ENCODE results near the gene ELAVL3. TPM values are rescaled to one million over a fixed set of nuclear protein-coding genes. Genes with fewer than 3 reads are reported as not detected.

Gene ELAVL3
- total and polyA plus RNA-seq, 2 of the 8 experiments (the other 6 are each of a cell fraction or from before 2014, with no cell fraction given): 0.80 to 1.0 TPM

DNA sequence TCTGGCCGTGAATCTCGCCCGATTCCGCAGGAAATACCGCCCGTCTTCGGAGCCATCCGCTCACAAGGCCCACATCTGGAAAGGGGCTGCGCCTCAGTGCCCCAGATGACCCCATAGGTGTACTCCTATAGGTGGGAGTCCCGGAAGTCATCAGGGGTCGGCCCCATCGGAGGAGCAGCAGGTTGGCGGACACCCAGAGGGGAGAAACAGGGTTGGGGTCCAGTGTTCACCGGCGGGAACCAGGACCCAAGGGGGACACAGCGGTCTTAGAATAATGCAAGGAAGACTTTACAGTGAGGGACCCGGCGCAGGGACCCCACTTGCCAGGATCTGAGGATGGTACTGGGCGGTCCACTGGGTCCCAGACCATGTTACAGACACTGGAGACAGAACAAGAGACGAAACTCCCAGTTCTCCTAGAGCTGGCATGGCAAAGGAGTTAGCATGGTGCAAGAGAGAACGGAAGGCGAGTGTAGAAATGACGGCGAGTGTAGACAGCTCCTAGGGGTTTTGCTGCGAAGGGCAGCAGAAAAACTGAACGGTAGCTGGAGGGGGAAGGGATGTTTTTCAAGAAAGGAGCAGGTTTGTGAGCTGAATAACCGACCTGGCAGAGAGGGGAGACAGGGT lies 57.6 kb downstream of the ELAVL3 start (continued):
- TF ChIP-seq, protein P1, sequence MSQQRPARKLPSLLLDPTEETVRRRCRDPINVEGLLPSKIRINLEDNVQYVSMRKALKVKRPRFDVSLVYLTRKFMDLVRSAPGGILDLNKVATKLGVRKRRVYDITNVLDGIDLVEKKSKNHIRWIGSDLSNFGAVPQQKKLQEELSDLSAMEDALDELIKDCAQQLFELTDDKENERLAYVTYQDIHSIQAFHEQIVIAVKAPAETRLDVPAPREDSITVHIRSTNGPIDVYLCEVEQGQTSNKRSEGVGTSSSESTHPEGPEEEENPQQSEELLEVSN (IDR thresholded peaks at IDR 0.05): no peak
- TF ChIP-seq SP2 (IDR thresholded peaks at IDR 0.05; ENCODE audit: low read length) (no peak), GTF2F1 (IDR thresholded peaks at IDR 0.05; ENCODE audit: borderline replicate concordance, low read depth, low read length) (no peak), HDAC6 (IDR thresholded peaks at IDR 0.05; ENCODE audit: low read depth, low read length) (no peak), NRF1 (IDR thresholded peaks at IDR 0.05; ENCODE audit: low read depth, low read length) (no peak)
